IPS-18c (cell line): ENCODE data around the gene CNN2.

Experiments
- H3K4me3 ChIP-seq: 2 replicates; pipeline ENCODE4 v1.7.0; 2013; ENCODE audit warnings: low read depth, mild to moderate bottlenecking, low read length, moderate library complexity; ENCODE audit not compliant: insufficient read depth
- H3K9me3 ChIP-seq: one replicate; pipeline ENCODE4 v1.6.1; 2013; ENCODE audit warnings: mild to moderate bottlenecking, low read length, moderate library complexity; ENCODE audit not compliant: control insufficient read depth, insufficient read depth

CNN2 gene

DNA sequence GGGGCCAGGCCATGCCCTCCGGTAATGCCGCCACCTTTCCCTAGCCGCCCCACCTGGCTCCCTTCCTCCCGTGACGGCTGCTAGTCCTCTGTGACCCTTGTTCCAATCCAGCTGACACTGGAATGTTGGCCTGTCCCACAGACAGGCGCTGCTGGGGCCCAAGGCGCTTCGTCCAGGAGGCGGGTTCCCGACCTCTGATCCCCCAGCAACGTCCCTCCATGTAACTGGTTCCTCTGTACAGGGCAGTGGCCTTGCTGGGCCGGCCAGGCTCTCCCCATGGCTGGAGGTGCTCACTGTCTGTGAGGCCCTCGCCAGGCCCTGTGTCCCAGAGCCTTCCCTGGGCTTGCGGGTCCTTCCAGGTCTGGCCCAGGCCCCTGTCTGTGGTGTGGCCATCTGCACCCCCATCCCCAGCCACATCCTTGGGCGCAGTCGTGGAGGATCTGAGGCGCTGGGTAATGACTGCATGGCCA, 33.0 kb upstream of the CNN2 start:
- Histone ChIP-seq H3K4me3 (no peak overlapping the region; the same call in 1 of the 2 replicates), H3K9me3 (peaks cover 2% of the 10 kb centered on the region)

DNA sequence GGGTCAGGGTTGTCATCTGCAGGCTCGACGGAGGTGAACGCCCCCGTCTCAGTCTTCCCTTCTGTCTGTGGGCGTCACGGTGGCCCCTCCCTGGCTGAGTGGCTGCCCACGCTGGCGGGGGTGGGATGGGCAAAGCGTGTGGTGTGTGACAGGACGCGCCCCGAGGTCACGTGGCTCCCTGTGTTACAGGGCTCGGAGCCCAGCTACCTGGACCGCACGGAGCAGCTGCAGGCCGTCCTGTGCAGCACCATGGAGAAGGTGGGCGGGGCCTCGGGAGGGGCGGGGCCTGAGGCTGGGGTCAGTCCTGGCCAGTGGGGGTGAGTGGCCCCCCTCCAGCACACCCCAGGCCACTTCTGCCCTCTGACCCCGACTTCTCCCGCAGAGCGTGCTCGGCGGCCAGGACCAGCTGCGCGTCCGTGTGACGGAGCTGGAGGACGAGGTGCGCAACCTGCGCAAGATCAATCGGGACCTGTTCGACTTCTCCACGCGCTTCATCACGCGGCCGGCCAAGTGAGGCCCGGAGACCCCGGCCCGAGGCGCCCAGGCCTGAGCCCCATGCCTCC, 32.5 kb upstream of the CNN2 start:
- H3K9me3 ChIP-seq, result peaks cover 2% of the 10 kb centered on the region
- H3K4me3 ChIP-seq, result no peak overlapping the region; the same call in 1 of the 2 replicates

- H3K4me3 ChIP-seq, result no peak overlapping the region
- H3K9me3 ChIP-seq, result peaks cover 2% of the 10 kb centered on the region
These were observed 31.9 kb upstream of the CNN2 start for GRCh38 chr19:994516-994915.

- Histone ChIP-seq H3K4me3 (no peak overlapping the region), H3K9me3 (peaks cover 2% of the 10 kb centered on the region)
These were observed 31.2 kb upstream of the CNN2 start for GRCh38 chr19:995051-995827.

DNA sequence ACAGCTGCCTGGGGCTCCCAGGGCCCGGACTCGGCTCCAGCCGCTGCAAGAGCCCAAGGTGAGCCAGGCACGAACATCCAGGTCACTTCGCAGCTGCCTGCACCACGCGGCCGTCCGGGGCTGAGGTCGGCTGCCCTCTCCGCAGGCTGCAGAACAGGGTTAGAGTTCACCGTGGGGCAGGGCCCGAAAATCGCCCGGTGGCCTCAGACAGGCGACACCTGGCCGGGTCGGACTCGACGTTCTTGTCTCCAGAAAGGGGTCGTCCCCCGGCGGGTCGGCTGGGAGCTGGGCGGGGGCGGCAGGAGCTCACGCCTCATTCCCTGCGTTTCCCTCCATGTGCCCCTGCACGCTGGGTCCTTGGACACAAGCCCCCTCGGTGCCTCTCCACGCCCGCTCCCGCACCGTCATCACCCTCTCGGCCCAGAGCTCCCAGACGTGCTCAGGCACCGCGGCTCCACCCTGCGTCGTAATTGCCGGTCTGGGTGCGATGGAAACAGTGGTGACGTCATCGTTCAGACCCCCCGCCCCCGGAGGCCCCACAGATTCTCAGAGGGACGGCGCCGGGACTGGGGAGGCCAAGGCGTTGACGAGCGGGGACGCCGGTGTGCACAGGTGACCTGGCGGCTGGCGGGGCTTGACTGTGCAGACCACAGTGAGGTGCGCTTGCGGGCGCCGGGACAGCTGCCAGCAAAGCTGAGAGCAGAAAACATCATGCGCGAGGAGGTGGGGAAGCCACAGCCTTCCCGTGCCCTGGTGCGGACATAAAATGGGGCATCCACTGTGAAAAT, 30.2 kb upstream of the CNN2 start:
- peaks cover 2% of the 10 kb centered on the region for H3K9me3 ChIP-seq
- H3K4me3 ChIP-seq, result no peak overlapping the region; the same call in 1 of the 2 replicates

- H3K4me3 ChIP-seq, result no peak overlapping the region
- H3K9me3 ChIP-seq, result peaks cover 4% of the 10 kb centered on the region
These were observed 28.3 kb upstream of the CNN2 start for GRCh38 chr19:998064-998463.

GRCh38 chr19:999379-999719, 27.1 kb upstream of the CNN2 start:
- H3K9me3 ChIP-seq, result peaks cover 4% of the 10 kb centered on the region
- H3K4me3 ChIP-seq, result no peak overlapping the region

GRCh38 chr19:1000095-1000494, 26.3 kb upstream of the CNN2 start, which contains the start of gene GRIN3B:
GRIN3B (plus strand) TSS chr19:1000419; CDS start chr19:1000438, 19 bp downstream.
- Histone ChIP-seq H3K9me3 (peaks cover 6% of the 10 kb centered on the region), H3K4me3 (peak within 1 kb of the TSS; percentile 55)

GRCh38 chr19:1000591-1001537, 25.5 kb upstream of the CNN2 start:
- peak overlapping the region; percentile 55 for H3K4me3 ChIP-seq
- H3K9me3 ChIP-seq, result peaks cover 6% of the 10 kb centered on the region

- peaks cover 4% of the 10 kb centered on the region for H3K9me3 ChIP-seq
- H3K4me3 ChIP-seq, result no peak overlapping the region; the same call in 1 of the 2 replicates
These were observed 24.8 kb upstream of the CNN2 start for GRCh38 chr19:1001538-1002166.

DNA sequence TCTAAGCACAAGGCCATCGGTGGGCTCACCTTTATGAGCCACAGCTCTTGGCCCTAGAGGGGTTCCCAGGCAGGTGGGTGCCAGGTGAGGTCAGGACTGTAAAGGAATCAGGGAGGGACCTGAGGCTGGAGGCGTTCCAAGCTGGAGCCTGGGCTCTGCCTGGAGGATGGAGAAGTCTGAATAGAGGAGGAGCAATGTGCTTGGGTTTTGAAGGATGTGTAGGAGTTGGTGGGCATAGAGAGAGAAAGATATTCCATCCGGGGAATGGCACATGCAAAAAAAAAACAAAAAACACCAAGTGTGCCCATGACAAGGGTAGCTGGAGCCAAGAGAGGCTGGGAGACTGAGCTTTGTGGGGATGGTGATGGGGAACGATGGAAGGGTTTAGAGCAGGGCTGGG, 23.8 kb upstream of the CNN2 start:
- peaks cover 4% of the 10 kb centered on the region for H3K9me3 ChIP-seq
- H3K4me3 ChIP-seq, result no peak overlapping the region

DNA sequence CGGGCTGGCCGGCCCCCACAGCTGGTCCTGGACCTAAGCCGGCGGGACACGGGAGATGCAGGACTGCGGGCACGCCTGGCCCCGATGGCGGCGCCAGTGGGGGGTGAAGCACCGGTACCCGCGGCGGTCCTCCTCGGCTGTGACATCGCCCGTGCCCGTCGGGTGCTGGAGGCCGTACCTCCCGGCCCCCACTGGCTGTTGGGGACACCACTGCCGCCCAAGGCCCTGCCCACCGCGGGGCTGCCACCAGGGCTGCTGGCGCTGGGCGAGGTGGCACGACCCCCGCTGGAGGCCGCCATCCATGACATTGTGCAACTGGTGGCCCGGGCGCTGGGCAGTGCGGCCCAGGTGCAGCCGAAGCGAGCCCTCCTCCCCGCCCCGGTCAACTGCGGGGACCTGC, 23.1 kb upstream of the CNN2 start:
- peaks cover 4% of the 10 kb centered on the region for H3K9me3 ChIP-seq
- no peak overlapping the region for H3K4me3 ChIP-seq

- Histone ChIP-seq H3K4me3 (no peak overlapping the region), H3K9me3 (peaks cover 4% of the 10 kb centered on the region)
These were observed 22.1 kb upstream of the CNN2 start for GRCh38 chr19:1004204-1004802.

DNA sequence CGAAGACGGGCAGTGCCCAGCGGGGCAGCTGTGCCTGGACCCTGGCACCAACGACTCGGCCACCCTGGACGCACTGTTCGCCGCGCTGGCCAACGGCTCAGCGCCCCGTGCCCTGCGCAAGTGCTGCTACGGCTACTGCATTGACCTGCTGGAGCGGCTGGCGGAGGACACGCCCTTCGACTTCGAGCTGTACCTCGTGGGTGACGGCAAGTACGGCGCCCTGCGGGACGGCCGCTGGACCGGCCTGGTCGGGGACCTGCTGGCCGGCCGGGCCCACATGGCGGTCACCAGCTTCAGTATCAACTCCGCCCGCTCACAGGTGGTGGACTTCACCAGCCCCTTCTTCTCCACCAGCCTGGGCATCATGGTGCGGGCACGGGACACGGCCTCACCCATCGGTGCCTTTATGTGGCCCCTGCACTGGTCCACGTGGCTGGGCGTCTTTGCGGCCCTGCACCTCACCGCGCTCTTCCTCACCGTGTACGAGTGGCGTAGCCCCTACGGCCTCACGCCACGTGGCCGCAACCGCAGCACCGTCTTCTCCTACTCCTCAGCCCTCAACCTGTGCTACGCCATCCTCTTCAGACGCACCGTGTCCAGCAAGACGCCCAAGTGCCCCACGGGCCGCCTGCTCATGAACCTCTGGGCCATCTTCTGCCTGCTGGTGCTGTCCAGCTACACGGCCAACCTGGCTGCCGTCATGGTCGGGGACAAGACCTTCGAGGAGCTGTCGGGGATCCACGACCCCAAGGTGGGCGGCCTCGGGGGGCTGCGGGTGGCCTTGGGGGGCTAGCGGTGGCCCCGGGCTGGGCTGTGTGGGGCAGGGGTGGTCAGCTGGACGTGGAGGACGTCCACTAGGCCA, 21.4 kb upstream of the CNN2 start:
- Histone ChIP-seq H3K9me3 (peaks cover 4% of the 10 kb centered on the region), H3K4me3 (no peak overlapping the region)

DNA sequence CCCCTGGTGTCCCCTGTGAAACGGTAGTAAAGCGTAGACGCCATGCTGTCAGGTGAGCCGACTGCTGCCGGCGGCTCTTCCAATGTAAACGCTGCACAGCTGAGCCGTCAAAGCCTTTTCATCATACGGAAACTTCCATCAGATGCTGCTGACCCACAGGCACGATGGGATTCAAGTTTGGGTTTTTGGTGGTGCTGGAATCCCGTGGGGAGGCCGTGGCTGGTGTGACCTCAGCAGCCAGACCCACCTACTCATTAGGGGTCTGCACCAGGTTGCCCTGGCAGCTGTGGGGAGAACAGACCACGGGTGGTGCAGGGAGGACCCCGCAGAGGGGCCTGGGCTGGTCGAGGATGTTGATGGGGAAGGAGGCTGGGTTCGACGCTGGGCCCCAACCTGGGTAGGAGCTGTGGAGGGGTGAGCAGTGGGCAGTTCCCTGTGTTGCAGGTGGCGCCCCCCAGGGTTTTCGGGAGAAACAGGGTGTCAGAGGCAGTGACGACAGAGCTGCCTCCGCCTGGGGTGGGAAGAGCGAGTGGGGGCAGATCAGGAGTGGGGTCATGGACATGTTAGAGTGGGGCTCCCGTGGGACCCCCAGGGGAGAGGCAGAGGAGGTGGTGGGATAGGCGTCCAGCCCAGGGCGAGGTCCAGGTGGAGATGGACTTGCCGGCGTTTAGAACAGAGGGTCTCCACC, 19.6 kb upstream of the CNN2 start:
- peaks cover 2% of the 10 kb centered on the region for H3K9me3 ChIP-seq
- H3K4me3 ChIP-seq, result no peak overlapping the region
